ENCODE results near the gene INTS2. TPM values are rescaled to one million over a fixed set of nuclear protein-coding genes. Genes with fewer than 3 reads are reported as not detected.

The INTS2 gene
- total RNA-seq, 1 experiment from 2014 or later, result 20.8 TPM

GRCh38 chr17:61875804-61876203, 52.0 kb downstream of the INTS2 start:
- H3K23me2 ChIP-seq (ENCODE audit: insufficient read length, low read depth, low read length, poor library complexity, severe bottlenecking), result no peaks in the 10 kb centered on the region
- H3K27ac Mint-ChIP-seq, result no peak overlapping the region
- no peak overlapping the region for H3K4ac ChIP-seq (ENCODE audit: low read depth, low read length)
- no peak overlapping the region for H2AK5ac ChIP-seq (ENCODE audit: insufficient read length, low read length)
- no peak overlapping the region for H3K4me2 ChIP-seq (ENCODE audit: insufficient read depth, insufficient read length, low read length)
- no peak overlapping the region for H2BK12ac ChIP-seq (ENCODE audit: insufficient read length, low read depth, low read length)
- H3K27me3 ChIP-seq (ENCODE audit: insufficient read depth, low read length), result no peaks in the 10 kb centered on the region
- no peaks in the 10 kb centered on the region for H3K4me1 ChIP-seq (ENCODE audit: insufficient read depth, low read length)
- no peak overlapping the region for H3K23ac ChIP-seq (ENCODE audit: insufficient read length, low read depth, low read length)
- H4K8ac ChIP-seq (replicated peaks; ENCODE audit: insufficient read length, low read depth, low read length), result no peak overlapping the region
- no peaks in the 10 kb centered on the region for H3K79me2 ChIP-seq (ENCODE audit: insufficient read depth, low read length)
- H3K36me3 Mint-ChIP-seq (ENCODE audit: insufficient read depth in 1 of 3, low read depth in 3 of 3), result peaks cover 0 to 42% (median 30%) of the 10 kb centered on the region in 3 experiments; a peak in 5 of 7 replicates
- no CpG with 5 or more reads among the region's 3 CpGs for WGBS (ENCODE audit: extremely low coverage, insufficient read length, low lambda C conversion rate)
- H3K4me3 Mint-ChIP-seq, result no peak overlapping the region
- DNase-seq, result no peak
- no peaks in the 10 kb centered on the region for H3K9me3 ChIP-seq (ENCODE audit: control insufficient read depth, low read depth, low read length)
- H3K9ac ChIP-seq (ENCODE audit: extremely low read depth, insufficient read length, low read length), result no peak overlapping the region
- no peak overlapping the region for H2BK5ac ChIP-seq (ENCODE audit: insufficient read length, low read length)
- no peak overlapping the region for H2AFZ ChIP-seq (ENCODE audit: low read length)
- no peak overlapping the region for H3K27ac ChIP-seq (ENCODE audit: insufficient read length, low read depth, low read length)
- H3K14ac ChIP-seq (ENCODE audit: insufficient read depth, low read length), result no peak overlapping the region
- H3K27me3 Mint-ChIP-seq (ENCODE audit: low read depth), result no peaks in the 10 kb centered on the region
- no peaks in the 10 kb centered on the region for H3K4me1 Mint-ChIP-seq
- no peak overlapping the region for H2BK120ac ChIP-seq (ENCODE audit: low read depth, low read length, poor library complexity, severe bottlenecking)
- no peak overlapping the region for H3K56ac ChIP-seq (ENCODE audit: insufficient read length, low read depth, low read length)
- no peak overlapping the region for H2BK15ac ChIP-seq (ENCODE audit: low read depth, low read length)
- H3T11ph ChIP-seq (ENCODE audit: low read length), result no peak overlapping the region
- no peaks in the 10 kb centered on the region for H4K20me1 ChIP-seq (ENCODE audit: control insufficient read depth, insufficient read depth, insufficient read length)
- H3K9me3 Mint-ChIP-seq, result no peaks in the 10 kb centered on the region
- TF ChIP-seq CTCF (conservative IDR thresholded peaks at IDR 0.05), result no peak
- H4K91ac ChIP-seq (ENCODE audit: insufficient read length, low read depth, low read length), result no peak overlapping the region
- H3K18ac ChIP-seq (ENCODE audit: insufficient read length, low read depth, low read length), result no peak overlapping the region
- H4K5ac ChIP-seq (ENCODE audit: insufficient read length, low read depth, low read length), result no peak overlapping the region
- no peak overlapping the region for H2BK20ac ChIP-seq (ENCODE audit: low read depth, low read length, poor library complexity, severe bottlenecking)
- no peaks in the 10 kb centered on the region for H3K79me1 ChIP-seq (ENCODE audit: insufficient read depth, low read depth, low read length, poor library complexity, severe bottlenecking)
